Measurements from ENCODE around the gene DMXL1.
"Not testable (repeated sequence)": the region's sequence is repeated elsewhere in the genome, so short reads cannot be mapped to it uniquely, and the experiment has no call there.

- not testable (repeated sequence) for TF ChIP-seq CTCF (IDR thresholded peaks at IDR 0.05; ENCODE audit: low read length); EZH2 (IDR thresholded peaks at IDR 0.05; ENCODE audit: borderline replicate concordance, low read length)
Observed at GRCh38 chr5:119122474-119122873, 51.6 kb downstream of the DMXL1 start.
